ENCODE data around the gene SLC44A1.

Gene SLC44A1

DNA sequence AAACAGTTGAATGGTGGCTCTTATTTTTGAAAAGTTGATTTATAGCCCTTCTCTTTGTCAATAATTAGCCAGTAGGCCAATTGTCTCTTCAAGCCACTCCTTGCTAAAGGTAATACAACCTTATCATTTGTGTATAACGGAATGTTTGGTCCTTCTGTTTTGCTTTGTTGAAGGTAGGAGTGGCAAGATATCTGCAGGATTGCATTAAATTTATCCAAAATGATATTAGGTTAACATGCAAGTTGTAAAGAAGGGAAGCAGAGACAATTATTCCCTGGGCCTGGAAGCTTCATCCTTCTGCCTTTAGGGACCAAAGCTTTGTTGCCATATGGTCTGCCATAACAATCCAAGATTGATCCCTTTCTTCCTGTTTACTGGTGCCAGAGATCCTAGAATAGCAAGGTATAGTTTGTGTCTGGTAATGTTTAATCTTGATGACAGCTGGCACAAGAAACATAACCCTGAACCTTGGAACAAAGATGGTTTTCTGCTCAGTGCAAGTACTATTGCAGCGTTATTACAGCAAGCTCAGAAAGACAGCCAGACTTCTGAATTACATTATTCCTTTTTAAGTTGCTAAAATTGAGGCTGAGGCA, 187.9 kb downstream of the SLC44A1 start:
- no peak for DNase-seq (ENCODE audit: low spot score)

DNA sequence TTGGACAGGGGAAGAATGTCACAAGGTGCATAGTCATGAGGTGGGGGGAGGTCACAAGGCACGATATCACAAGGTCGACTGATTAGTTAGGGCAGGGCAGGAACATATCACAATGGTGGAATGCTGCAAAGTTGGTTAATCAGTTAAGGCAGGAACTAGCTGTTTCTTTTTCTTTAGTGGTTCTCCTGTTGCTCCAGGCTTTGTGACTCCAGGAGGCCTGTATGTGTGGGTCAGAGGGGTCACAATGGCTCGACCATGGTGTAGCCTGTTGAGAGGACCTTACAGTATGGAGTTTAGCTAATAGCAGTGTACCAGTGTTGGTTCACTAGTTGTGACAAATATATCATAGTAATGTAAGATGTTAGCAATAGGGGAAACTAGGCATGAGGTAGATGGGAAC, 191.0 kb downstream of the SLC44A1 start:
- no peak for DNase-seq (ENCODE audit: low spot score)

DNA sequence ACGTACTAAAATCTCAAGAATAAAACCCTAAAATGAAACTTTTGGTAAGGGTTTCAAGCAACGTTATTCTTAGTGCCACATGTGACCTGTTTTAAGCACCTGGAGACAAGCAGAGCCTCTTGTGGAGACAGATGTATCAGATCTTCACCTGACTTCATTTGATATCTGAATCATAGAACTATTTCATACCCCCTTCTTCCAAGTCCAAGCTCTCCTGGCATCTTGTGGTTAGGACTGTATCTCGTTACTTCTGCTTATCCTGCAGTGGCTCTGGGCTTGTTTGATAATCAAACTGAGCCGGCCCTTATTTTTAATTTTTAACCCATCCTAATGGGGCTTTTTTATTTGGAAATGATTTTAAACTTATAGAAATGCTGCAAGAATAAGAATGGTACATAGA, 192.3 kb downstream of the SLC44A1 start:
- DNase-seq (ENCODE audit: low spot score) = no peak

DNA sequence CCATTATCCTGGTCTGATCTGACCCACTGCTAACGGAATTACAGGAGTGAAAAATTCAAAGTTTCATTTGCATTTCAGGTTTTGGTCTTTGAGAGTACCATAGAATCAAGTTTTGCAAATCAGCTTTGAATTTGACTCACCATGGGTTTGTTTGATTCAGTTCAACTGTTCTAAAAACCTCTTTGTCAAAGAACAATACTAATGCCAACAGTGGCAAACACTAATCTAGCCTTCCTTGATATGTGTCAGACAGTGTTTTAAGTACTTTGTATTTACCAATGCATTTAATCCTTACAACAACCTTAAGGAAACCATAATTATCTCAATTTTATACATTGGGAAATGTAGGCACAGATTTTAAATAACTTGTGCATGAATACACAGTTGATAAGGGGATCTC, 193.3 kb downstream of the SLC44A1 start:
- no peak for DNase-seq (ENCODE audit: low spot score)

DNA sequence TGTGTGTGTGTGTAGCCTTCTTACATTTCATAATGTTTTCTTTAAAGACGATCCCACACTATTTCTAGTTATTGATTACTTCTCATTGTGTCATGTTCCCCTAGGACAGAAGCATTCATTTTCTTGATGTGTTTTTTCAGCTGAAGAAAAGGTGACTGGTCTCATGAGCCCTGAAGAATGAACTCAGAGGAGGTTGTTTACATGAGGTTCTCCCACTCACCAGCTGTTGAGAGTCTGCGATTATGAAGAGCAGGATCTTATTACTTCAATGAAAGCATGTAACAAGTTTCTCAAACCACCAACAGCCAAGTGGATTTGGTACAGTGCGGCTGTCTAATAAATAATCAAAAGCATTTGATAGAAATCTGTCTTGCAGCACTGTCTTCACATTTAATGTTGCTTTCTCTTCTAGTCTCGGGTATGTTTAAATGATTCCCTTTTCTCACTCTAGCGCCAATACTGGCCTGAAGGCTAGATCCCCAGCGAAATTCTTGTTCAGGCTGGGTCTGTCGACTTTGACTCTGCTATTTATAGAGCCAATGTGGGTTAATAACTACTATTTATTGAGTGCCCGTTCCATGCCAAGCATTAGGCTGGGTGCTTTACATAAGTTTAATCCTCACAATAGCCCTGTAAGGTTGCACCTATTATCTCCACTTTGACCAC, 193.8 kb downstream of the SLC44A1 start:
- no peak for DNase-seq (ENCODE audit: low spot score)

DNA sequence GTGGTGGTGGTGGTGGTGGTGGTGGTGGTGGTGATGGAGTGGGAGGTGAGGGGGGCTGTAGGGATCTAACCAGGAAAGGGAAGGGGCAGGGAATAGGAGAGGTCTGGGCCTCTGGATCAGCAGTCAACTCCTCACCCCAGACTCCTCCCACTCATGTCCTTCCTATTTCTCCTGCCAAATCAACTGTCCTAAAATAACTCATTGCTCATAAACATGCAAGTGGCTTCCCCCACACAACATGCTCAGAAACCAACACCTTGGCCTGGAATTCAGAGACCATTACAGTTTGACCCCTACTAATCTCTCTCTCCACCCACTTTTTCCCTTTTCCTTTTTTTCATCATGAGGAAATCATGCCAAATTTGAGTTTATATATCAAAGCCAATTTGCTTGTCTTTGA, 195.0 kb downstream of the SLC44A1 start:
- DNase-seq (ENCODE audit: low spot score) = no peak

DNA sequence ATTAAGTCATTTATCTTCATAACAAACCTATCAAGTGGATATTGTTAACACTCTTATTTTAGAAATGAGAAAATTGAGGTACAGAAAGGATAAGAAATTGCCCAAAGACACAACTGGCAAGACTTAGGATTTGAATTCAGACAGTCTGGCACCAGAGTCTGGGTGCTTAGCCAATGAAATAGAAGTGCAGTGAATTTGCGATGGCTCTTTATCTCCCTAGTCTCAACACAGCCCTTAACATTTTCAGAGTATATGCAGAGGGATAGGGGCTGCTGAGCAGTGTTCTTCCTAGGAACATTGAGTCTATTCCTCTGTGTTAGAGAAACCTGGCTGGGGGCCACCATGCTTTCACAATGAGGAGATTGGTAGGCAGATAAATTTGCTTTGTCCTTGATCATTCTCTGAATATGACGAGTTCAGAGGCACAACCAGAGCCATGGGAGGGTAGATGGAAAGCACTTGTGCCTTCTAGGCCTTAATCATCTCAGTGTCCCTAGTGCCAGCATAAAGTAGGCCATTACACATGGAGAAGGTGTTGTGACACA, 197.2 kb downstream of the SLC44A1 start:
- DNase-seq (ENCODE audit: low spot score) = no peak

DNA sequence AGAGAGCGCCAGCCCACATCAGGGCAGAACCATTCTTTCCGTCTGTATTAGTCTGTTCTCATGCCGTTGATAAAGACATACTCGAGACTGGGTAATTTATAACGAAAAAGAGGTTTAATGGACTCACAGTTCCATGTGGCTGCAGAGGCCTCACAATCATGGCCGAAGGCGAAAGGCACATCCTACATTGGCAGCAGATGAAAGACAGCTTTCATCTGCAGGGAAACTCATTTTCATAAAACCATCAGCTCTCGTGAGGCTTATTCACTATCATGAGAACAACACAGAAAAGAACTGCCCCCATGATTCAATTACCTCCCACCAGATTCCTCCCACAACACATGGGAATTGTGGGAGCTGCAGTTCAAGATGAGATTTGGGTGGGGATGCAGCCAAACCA, 198.7 kb downstream of the SLC44A1 start:
- DNase-seq (ENCODE audit: low spot score) = no peak

DNA sequence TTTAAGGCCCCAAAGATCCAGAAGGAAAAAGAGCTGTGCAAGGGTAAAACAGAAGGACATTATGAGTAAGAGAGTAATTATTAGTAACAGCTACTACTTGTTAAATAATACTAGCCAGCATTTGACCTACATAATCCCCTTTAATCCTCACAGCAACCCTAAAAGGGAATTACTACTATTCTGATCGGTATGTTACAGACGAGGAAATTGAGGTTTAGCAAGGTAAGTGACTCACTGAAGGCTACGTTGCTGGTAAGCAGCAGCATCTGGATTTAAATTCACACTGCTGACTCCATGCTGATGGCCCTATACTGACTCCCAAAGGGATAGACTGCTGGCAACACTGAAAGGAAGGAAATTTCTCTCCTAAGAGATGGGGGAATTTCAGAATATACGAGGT, 199.7 kb downstream of the SLC44A1 start:
- DNase-seq (ENCODE audit: low spot score) = no peak

DNA sequence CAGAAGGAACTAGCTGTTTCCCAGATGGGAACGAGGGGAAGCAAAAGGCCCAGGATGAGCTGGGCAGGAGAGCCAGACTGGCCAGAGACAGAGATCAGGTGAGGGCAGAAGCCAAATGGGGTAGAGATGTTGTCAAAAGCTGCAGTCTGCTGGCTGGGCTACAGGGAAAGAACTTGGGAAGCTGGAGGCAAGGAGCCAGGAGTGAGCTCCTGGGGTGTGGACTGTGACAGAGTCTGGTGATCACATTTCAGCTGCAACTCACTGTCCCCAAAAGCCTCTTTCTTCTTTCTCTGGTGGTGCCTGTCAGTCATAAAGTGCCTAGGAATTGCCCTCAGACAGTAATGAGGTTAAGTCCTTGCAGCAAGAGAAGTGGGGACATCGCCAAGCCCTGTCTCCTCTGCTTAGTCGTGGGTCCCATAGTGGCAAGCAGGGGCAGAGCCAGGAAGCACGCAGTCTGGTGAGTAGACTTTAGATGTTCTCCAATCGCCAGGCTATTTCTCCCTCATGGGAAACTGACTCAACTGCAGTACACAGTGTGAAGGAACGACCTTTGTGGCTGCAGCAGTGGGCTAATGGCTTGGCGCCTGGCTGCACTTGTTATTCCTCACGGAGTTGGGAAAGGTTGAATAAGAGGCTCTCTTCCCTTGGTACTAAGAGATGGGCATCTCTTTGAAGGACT, 200.9 kb downstream of the SLC44A1 start:
- DNase-seq (ENCODE audit: low spot score) = no peak

DNA sequence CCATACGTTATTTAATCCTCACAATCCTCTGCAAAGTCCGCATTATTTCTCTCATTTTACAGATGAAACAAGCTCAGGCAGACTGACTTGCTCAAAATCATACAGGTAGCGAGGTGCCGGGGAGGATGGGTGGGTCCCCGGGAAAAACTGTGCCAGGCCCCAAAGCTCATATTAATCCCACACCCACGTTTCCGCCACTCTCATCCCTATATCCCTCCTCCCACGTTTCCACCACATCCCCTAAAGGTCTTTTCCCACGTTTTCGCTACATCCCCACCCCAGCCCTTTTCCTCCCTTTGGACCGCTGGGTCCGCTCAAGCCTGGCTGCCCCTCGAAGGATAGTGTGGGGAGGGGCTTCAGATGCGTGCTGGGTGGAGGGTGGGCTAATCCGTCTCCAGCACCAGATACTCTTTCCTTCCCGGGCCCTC, 202.9 kb downstream of the SLC44A1 start:
- no peak for DNase-seq (ENCODE audit: low spot score)

DNA sequence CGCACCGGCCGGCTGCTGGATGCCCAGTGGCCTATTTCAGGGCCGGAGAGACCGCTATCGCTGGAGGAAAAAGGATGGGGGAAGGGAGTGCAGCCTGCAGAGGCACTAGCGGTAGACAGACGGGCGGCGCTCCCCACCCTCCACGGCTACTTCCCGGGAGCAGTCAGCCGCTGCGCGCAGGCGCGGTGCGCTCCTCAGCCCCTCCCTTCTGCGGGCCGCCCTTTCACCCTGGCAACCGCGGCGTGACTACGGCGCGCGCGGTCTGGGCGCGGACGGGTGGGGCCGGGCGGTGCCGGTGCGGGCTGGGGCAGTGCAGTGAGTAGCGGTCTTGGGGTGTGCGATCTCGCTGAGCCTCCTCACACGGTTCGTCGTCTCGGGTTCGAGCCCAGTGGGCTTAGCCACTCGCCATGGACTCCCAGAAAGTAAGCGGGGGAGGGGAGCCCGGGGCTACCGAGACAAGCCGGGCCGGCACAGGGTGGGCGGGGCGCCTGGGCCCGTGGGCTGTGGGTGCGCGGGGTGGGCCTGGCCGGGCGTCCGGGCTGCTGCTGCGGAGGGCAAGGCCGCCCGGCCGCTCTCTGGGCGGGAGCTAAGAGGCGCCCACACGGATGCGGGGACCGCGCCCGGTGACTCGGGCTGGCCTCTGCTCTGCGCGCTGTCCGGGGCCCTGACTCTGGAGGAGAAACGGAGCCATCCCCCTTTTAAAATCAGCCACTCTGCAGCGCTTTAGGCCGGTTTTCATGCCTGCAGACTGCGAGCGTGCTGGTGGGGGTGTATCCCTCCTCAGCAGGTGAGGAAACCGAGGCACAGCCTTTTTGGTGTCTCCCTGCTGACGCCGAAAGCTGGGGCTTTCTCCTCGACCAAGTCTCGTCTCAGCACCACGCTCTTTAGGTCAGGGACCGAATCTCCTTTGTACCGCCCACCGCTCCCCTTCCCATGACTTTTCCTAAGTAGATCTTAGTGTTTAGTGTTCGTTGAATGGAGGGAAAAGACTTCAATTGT, 203.7 kb downstream of the SLC44A1 start, which contains the start of gene FSD1L:
Gene FSD1L, plus strand, starts transcription at position 221 of the 999 bp plus-strand sequence. Its CDS starts 187 bp downstream, at position 408.
- peak; percentile 92 for DNase-seq (ENCODE audit: low spot score)

DNA sequence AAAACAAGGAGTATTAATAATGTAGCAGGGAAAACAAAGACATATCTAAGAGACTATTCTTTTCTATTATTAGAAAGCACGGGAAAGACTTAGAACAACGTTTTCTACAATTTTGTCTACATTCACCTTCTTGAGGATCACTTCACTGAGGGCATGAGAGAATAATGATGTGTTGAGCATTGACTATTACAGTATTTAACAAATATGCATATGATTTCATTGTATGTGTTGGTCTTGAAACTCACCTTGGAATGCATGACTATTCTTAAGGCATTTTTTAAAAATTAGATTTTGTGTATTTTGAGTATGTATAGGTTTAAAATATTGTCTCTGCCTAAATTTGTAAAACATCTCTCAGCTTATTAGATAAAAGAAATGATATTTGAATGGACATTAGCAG, 204.6 kb downstream of the SLC44A1 start:
- no peak for DNase-seq (ENCODE audit: low spot score)

DNA sequence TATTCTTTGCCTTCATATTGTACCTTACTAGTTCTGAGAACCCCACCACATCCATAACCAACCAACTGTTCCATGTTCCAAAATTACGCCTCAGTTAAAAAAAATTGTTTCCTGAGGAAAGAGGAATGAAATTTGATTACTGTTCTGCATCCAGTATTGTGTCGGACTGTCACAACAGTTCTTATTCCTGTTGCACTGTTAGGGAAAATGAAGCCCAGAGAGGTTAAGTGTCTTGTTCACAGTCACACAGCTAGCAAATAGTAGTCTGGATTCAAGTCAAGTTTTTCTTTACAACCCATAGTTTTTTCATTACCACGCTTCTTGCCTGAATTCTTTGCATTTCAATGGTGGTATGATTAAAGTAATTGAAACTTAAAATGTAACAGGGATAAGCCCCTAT, 207.7 kb downstream of the SLC44A1 start:
- no peak for DNase-seq (ENCODE audit: low spot score)

DNA sequence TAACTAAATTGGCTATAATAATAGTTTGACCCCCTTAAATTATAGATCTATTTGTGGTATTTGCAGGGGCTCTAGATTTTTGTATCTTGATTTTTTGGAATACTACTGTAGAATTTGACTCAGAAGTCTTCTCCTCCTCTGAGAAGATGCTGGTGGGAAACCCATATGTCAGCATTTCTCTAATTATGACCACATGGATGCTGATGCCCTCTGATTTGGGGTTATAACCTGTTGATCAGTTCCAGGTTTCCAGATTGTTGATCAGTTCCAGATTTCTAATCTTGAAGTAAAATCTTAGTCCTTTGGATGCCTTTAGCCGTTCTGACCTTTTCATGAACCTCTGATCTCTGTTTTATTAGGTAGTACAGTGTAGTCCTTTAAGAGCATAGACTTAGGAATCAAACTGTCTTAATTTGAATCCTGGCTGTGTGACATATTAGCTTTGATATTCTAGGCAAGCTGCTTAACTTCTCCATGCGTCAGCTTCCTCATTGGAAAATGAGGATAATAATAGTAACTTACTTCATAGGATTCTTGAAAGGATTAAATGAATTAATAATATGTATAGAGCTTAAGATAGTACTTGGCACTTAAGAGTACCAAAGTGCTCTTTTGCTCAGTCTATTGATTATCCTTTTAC, 211.5 kb downstream of the SLC44A1 start:
- DNase-seq (ENCODE audit: low spot score) = no peak

DNA sequence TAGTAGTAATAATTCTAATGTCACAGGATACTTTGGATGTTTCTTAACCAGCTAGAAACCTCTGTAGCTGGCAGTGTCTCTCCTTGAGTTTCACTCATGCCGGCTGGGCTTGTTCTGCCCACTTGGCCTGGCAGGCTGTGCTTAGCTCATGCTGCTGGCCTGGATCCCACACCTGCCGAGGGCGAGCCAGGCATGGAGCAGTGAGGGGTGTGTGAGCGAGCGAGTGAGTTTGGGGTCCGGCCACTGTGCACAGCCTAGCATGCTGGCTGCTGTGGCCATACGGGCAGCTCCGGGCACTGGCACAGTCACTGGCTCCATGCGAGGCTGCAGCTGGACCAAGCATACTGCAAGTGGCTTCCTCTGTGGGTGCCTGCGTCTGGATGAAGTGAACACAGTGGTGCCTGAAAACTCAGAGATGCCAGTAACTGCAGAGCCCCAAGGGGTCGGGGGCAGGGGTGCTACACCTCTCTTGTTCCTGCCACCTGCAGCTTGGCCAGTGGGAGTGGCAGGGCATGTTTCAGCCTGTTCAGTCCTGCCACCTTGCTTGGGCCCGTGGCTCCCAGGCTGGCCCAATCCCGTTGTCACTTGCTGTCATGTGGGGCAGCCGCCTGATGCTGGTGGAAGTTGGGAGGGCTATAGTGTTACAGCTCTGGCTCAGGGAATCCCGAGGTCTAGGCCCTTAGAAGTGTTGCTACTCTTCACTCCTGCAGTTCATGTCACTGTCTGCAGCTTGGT, 213.3 kb downstream of the SLC44A1 start:
- no peak for DNase-seq (ENCODE audit: low spot score)

DNA sequence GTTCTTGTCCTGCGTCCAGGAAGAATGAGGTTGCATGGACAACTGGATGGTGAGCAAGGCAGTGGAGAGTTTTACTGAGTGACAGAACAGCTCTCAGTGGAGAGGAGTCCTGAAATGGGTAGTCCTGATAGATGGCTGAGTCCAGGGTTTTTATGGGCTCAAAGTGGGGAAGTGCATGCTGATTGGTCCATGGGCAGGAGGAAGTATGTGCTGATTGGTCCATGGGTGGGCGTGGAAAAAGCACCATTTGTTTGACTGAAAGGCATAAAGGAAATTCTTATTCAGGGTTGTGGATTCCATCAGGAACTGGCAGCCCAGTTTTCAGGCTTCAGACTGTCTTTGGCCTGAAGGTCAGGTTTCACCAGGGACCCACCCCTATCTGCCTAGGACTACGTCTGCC, 214.0 kb downstream of the SLC44A1 start:
- DNase-seq (ENCODE audit: low spot score) = peak; percentile 24

DNA sequence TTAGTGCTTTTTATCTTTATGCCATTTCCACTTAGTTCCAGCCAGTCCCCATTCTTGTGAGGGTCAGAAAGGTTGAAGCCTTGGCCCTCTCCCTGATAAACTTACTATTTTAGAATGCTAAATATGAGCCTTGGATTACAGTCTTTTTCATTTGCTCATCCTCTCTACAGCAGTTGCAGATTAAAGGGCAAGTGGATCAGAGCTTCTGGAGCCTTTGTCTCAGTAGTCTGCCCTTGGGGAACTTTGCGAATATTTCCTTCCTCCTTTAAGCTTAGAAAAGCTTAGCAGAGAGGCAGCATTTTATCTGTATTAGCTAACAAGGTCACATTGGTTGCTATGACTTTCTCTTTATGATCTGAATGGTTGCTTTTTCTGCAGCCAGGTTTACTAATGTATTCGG, 214.9 kb downstream of the SLC44A1 start:
- no peak for DNase-seq (ENCODE audit: low spot score)

DNA sequence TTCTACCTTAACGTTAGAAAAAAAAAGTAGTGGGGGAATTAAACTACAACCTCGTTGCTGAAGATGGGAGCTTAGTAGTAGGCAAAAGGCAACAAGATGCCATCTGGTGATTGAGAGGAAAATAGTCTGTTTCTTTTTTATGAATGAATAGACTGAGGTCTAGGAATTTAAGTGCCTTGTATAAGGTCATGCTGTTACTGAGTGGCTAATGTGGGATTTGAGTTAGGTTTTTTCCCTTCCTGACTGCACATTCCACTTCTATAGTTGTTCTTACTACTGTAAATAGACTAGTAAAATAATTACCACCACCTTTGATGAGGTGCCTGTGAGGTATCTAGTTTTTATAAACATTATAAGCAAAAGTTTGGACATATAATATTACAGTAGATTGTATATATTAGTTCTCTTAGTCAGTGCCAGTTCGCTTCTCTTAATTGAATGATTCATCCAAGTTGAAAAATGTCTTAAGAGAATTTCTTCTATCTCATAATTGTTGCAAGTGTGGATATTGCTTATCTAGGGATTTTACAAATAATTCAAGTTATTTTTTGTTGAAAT, 222.5 kb downstream of the SLC44A1 start:
- no peak for DNase-seq (ENCODE audit: low spot score)

DNA sequence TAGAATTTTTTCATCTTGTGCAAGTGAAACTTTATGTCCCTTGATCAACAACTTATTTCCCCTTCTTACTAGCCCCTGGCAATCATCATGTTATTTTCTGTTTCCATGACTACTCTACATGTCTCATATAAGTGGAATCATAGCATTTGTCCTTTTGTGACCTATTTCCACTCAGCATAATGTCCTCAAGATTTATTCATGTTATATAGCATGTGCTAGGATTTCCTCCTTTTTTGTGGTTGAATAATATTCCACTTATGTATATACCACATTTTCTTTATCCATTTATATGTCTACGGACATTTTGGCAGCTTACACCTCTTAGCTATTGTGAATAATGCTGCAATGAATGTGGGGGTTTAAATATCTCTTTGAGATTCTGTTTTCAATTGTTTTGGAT, 224.4 kb downstream of the SLC44A1 start:
- no peak for DNase-seq (ENCODE audit: low spot score)
